NT2/D1 (cell line): ENCODE results near the gene ERFE.

Experiments used
- DNase-seq: peaks from one replicate; pipeline ENCODE4 v3.0.0-alpha.2; 2011; ENCODE audit warnings: low read depth, low spot score
- H3K27me3 ChIP-seq: 2 replicates; pipeline ENCODE4 v1.6.0; 2011; ENCODE audit warnings: mild to moderate bottlenecking; ENCODE audit not compliant: insufficient read length, insufficient read depth
- H3K36me3 ChIP-seq: 2 replicates; pipeline ENCODE4 v1.6.1; 2011; ENCODE audit warnings: mild to moderate bottlenecking, low read length, mixed read lengths; ENCODE audit not compliant: insufficient read depth, insufficient read length
- H3K4me1 ChIP-seq: 2 replicates; pipeline ENCODE4 v1.5.1; 2011; ENCODE audit not compliant: insufficient read depth, insufficient read length
- H3K4me3 ChIP-seq: 2 replicates; pipeline ENCODE4 v1.5.1; 2011; ENCODE audit warnings: low read depth; ENCODE audit not compliant: insufficient read length
- H3K9ac ChIP-seq: 2 replicates; pipeline ENCODE4 v1.6.0; 2011; ENCODE audit warnings: low read depth; ENCODE audit not compliant: insufficient read length
- H3K9me3 ChIP-seq: 2 replicates; pipeline ENCODE4 v1.5.1; 2011; ENCODE audit warnings: mild to moderate bottlenecking, low read length; ENCODE audit not compliant: insufficient read depth
- SUZ12 ChIP-seq: IDR thresholded peaks from 2 replicates; pipeline ENCODE4 v1.6.1; 2011; ENCODE audit not compliant: insufficient read length, insufficient read depth; ENCODE audit errors: extremely low read depth
- YY1 ChIP-seq: IDR thresholded peaks from 2 replicates; pipeline ENCODE4 v1.6.1; 2011; ENCODE audit not compliant: insufficient read length, insufficient read depth
- ZNF274 ChIP-seq: IDR thresholded peaks from 2 replicates; pipeline ENCODE4 v1.6.1; 2011; ENCODE audit warnings: mild to moderate bottlenecking, low read depth, low read length

ERFE gene

GRCh38 chr2:238149841-238150572 is 8.8 kb upstream of the ERFE start:
- Histone ChIP-seq H3K9me3 (peaks cover 7% of the 10 kb centered on the region; the same call in 1 of the 2 replicates), H3K27me3 (no peaks in the 10 kb centered on the region), H3K36me3 (no peaks in the 10 kb centered on the region), H3K9ac (peak overlapping the region; percentile 53), H3K4me3 (no peak overlapping the region), H3K4me1 (peaks cover 19% of the 10 kb centered on the region)
- no peak for DNase-seq
- TF ChIP-seq SUZ12 (no peak), YY1 (no peak), ZNF274 (no peak)

- TF ChIP-seq SUZ12 = no peak
- no peak for TF ChIP-seq ZNF274
- TF ChIP-seq YY1 = no peak
- Histone ChIP-seq H3K4me3 (no peak overlapping the region), H3K27me3 (no peaks in the 10 kb centered on the region), H3K4me1 (peaks cover 19% of the 10 kb centered on the region), H3K36me3 (no peaks in the 10 kb centered on the region), H3K9me3 (peaks cover 7% of the 10 kb centered on the region; the same call in 1 of the 2 replicates), H3K9ac (peak overlapping the region; percentile 53)
- no peak for DNase-seq
These were observed 8.1 kb upstream of the ERFE start for GRCh38 chr2:238150686-238151085.

GRCh38 chr2:238151205-238151604 is 7.6 kb upstream of the ERFE start:
- Histone ChIP-seq H3K9me3 (peaks cover 7% of the 10 kb centered on the region; the same call in 1 of the 2 replicates), H3K4me1 (peaks cover 19% of the 10 kb centered on the region), H3K9ac (peak overlapping the region; percentile 39), H3K4me3 (no peak overlapping the region), H3K27me3 (no peaks in the 10 kb centered on the region), H3K36me3 (no peaks in the 10 kb centered on the region)
- DNase-seq = no peak
- no peak for TF ChIP-seq YY1
- TF ChIP-seq ZNF274 = no peak
- TF ChIP-seq SUZ12 = no peak

GRCh38 chr2:238151628-238152235 is 7.0 kb upstream of the ERFE start:
- Histone ChIP-seq H3K36me3 (no peaks in the 10 kb centered on the region), H3K4me1 (peaks cover 19% of the 10 kb centered on the region), H3K4me3 (no peak overlapping the region), H3K27me3 (no peaks in the 10 kb centered on the region), H3K9me3 (peaks cover 7% of the 10 kb centered on the region; the same call in 1 of the 2 replicates), H3K9ac (peak overlapping the region; percentile 39)
- no peak for DNase-seq
- TF ChIP-seq YY1 (no peak), SUZ12 (no peak), ZNF274 (no peak)

- TF ChIP-seq ZNF274 = no peak
- no peak for TF ChIP-seq SUZ12
- no peak for TF ChIP-seq YY1
- Histone ChIP-seq H3K9me3 (peaks cover 7% of the 10 kb centered on the region; the same call in 1 of the 2 replicates), H3K4me1 (peaks cover 15% of the 10 kb centered on the region)
These were observed 5.7 kb upstream of the ERFE start for GRCh38 chr2:238152771-238153688.

GRCh38 chr2:238154570-238154969 is 4.2 kb upstream of the ERFE start:
- Histone ChIP-seq H3K36me3 (no peaks in the 10 kb centered on the region), H3K4me1 (peaks cover 16% of the 10 kb centered on the region), H3K4me3 (no peak overlapping the region), H3K9ac (no peak overlapping the region), H3K27me3 (peaks cover 5% of the 10 kb centered on the region), H3K9me3 (peaks cover 7% of the 10 kb centered on the region; the same call in 1 of the 2 replicates)
- no peak for DNase-seq
- TF ChIP-seq YY1 (no peak), SUZ12 (no peak), ZNF274 (no peak)

More at GRCh38 chr2:238152771-238153688, 5.7 kb upstream of the ERFE start:
- no peak overlapping the region for H3K9ac ChIP-seq
- no peaks in the 10 kb centered on the region for H3K27me3 ChIP-seq
- H3K4me3 ChIP-seq = no peak overlapping the region
- DNase-seq = no peak
- H3K36me3 ChIP-seq = no peaks in the 10 kb centered on the region
